Measurements from ENCODE around the gene OR2V2.

The OR2V2 gene

GRCh38 chr5:181198905-181199519, 51.6 kb downstream of the OR2V2 start:
- TF ChIP-seq CTCF (conservative IDR thresholded peaks at IDR 0.05; ENCODE audit: low read length) = no peak
- DNase-seq (ENCODE audit: low read depth) = no peak
- H3K4me3 ChIP-seq (ENCODE audit: low read length) = no peak overlapping the region

GRCh38 chr5:181199881-181200638, 52.7 kb downstream of the OR2V2 start:
- TF ChIP-seq CTCF (conservative IDR thresholded peaks at IDR 0.05; ENCODE audit: low read length) = no peak
- H3K4me3 ChIP-seq (ENCODE audit: low read length) = no peak overlapping the region
- no peak for DNase-seq (ENCODE audit: low read depth)

GRCh38 chr5:181200816-181201215, 53.4 kb downstream of the OR2V2 start:
- H3K4me3 ChIP-seq (ENCODE audit: low read length) = no peak overlapping the region
- TF ChIP-seq CTCF (conservative IDR thresholded peaks at IDR 0.05; ENCODE audit: low read length) = no peak
- no peak for DNase-seq (ENCODE audit: low read depth)

- TF ChIP-seq CTCF (conservative IDR thresholded peaks at IDR 0.05; ENCODE audit: low read length) = no peak
- peak; percentile 74 for DNase-seq (ENCODE audit: low read depth)
- H3K4me3 ChIP-seq (ENCODE audit: low read length) = peak overlapping the region; percentile 59
Measured at GRCh38 chr5:181203093-181203711, 55.8 kb downstream of the OR2V2 start.

DNA sequence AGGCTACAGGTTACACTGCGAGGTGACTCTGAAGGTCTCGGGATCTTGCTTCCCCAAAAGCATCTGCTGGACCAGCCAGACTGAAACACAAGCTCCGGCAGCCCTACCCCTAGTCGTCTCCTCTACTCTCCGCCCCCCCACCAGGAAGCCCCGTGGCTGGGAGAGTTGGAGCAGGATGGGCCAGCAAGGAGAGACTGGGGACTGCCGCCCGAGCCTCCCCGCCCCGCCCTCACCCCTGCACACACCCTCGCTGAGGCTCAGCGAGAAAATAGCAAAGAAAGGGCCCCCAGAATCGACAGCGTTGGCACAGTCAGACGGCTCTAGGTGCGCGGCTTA, 56.4 kb downstream of the OR2V2 start:
- no peak for TF ChIP-seq CTCF (conservative IDR thresholded peaks at IDR 0.05; ENCODE audit: low read length)
- DNase-seq (ENCODE audit: low read depth) = no peak
- H3K4me3 ChIP-seq (ENCODE audit: low read length) = peak overlapping the region; percentile 59

DNA sequence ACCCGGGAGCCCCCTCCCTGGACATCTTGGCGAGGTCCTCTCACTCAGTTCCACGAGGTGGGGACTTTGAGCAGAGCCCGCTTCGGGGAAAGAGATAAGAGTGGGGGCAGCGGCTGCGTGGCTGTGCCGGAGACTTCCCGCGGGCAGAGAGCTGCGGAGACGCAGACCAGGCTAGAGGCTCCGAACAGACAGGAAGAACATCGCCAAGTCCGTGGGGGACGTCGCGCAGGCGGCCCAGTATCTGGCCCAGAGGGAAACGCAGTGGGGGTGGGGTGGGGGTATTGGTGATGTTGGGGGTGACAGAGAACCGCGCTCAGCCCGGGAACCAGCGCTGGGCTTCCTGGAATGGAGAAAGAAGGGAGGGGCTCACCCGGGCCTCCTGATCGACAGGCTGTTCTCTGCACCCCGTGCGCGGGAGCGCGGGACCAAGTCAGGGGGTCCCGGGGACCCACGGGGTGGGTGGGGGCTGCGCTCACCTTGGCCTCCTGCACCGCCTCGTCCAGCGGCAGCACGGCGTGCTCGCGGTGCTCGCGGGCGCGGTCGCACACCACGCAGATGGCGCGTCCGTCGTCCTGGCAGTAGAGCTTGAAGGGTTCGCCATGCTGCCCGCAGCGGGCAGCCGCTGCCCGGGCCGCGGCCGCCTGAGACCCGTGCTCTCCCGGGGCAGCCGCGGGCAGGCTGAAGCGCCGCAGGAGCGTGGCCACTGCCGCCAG, 56.9 kb downstream of the OR2V2 start:
- no peak for TF ChIP-seq CTCF (conservative IDR thresholded peaks at IDR 0.05; ENCODE audit: low read length)
- H3K4me3 ChIP-seq (ENCODE audit: low read length) = peak overlapping the region; percentile 59
- DNase-seq (ENCODE audit: low read depth) = peak; percentile 43
